ENCODE results near the gene FBP2. TPM values are rescaled to one million over a fixed set of nuclear protein-coding genes. Genes with fewer than 3 reads are reported as not detected.

The FBP2 gene
- total RNA-seq, 1 experiment from 2014 or later, result not detected

- POLR2A ChIA-PET, result no interaction called here
- BruUV-seq (replicated peaks), result no TSS peak
These were observed 17.5 kb downstream of the FBP2 start for GRCh38 chr9:94576131-94576530.

GRCh38 chr9:94568972-94569712 lies 24.5 kb downstream of the FBP2 start:
- BruUV-seq (replicated peaks), result no TSS peak
- no peaks in the 10 kb centered on the region for H3K36me3 Mint-ChIP-seq (ENCODE audit: insufficient read depth, unreplicated experiment)
- H3K4me3 Mint-ChIP-seq (ENCODE audit: unreplicated experiment), result no peak overlapping the region
- H3K9me3 Mint-ChIP-seq (ENCODE audit: unreplicated experiment), result no peaks in the 10 kb centered on the region
- H3K27me3 Mint-ChIP-seq (ENCODE audit: insufficient read depth, unreplicated experiment), result peaks cover 39% of the 10 kb centered on the region
- DNase-seq (ENCODE audit: unreplicated experiment), result no peak
- ChIA-PET CTCF (interaction anchor here (0.6 to 0.7 kb wide), 2 partner anchors 85 to 322 kb away, joined by 3 to 4 read pairs; no protein-coding TSS in a partner anchor), POLR2A (interaction anchor here (0.6 to 0.7 kb wide), 2 partner anchors 539 to 657 kb away, joined by 3 read pairs; no protein-coding TSS in a partner anchor)
- no peak for TF ChIP-seq CTCF (IDR thresholded peaks at IDR 0.05; ENCODE audit: unreplicated experiment)
- intact Hi-C loops (cut with micrococcal nuclease), result no loop called here
- H3K4me1 Mint-ChIP-seq (ENCODE audit: insufficient read depth, unreplicated experiment), result no peaks in the 10 kb centered on the region
- no peak overlapping the region for H3K27ac Mint-ChIP-seq (ENCODE audit: low read depth, unreplicated experiment)

More at GRCh38 chr9:94576131-94576530, 17.5 kb downstream of the FBP2 start:
- no peak overlapping the region for H3K4me3 Mint-ChIP-seq (ENCODE audit: unreplicated experiment)
- no peak overlapping the region for H3K27ac Mint-ChIP-seq (ENCODE audit: low read depth, unreplicated experiment)
- no peaks in the 10 kb centered on the region for H3K9me3 Mint-ChIP-seq (ENCODE audit: unreplicated experiment)
- intact Hi-C loops (cut with micrococcal nuclease), result no loop called here
- no peaks in the 10 kb centered on the region for H3K4me1 Mint-ChIP-seq (ENCODE audit: insufficient read depth, unreplicated experiment)
- TF ChIP-seq CTCF (IDR thresholded peaks at IDR 0.05; ENCODE audit: unreplicated experiment), result no peak
- CTCF ChIA-PET, result no interaction called here
- H3K27me3 Mint-ChIP-seq (ENCODE audit: insufficient read depth, unreplicated experiment), result peaks cover 38% of the 10 kb centered on the region
- H3K36me3 Mint-ChIP-seq (ENCODE audit: insufficient read depth, unreplicated experiment), result no peaks in the 10 kb centered on the region
- no peak for DNase-seq (ENCODE audit: unreplicated experiment)

GRCh38 chr9:94568250-94568889 lies 25.3 kb downstream of the FBP2 start:
- no peak for TF ChIP-seq CTCF (IDR thresholded peaks at IDR 0.05; ENCODE audit: unreplicated experiment)
- ChIA-PET POLR2A (interaction anchor here (0.7 kb wide), 1 partner anchor 656 kb away, joined by 3 read pairs; no protein-coding TSS in a partner anchor), CTCF (interaction anchor here (0.6 to 0.7 kb wide), 2 partner anchors 84 to 321 kb away, joined by 3 to 4 read pairs; no protein-coding TSS in a partner anchor)
- no peak for DNase-seq (ENCODE audit: unreplicated experiment)
- Mint-ChIP-seq H3K36me3 (ENCODE audit: insufficient read depth, unreplicated experiment) (no peaks in the 10 kb centered on the region), H3K27me3 (ENCODE audit: insufficient read depth, unreplicated experiment) (peaks cover 31% of the 10 kb centered on the region), H3K27ac (ENCODE audit: low read depth, unreplicated experiment) (no peak overlapping the region), H3K9me3 (ENCODE audit: unreplicated experiment) (no peaks in the 10 kb centered on the region), H3K4me1 (ENCODE audit: insufficient read depth, unreplicated experiment) (no peaks in the 10 kb centered on the region), H3K4me3 (ENCODE audit: unreplicated experiment) (no peak overlapping the region)
- intact Hi-C loops (cut with micrococcal nuclease), result no loop called here
- no TSS peak for BruUV-seq (replicated peaks)

- Mint-ChIP-seq H3K4me3 (ENCODE audit: unreplicated experiment) (no peak overlapping the region), H3K4me1 (ENCODE audit: insufficient read depth, unreplicated experiment) (no peaks in the 10 kb centered on the region), H3K27ac (ENCODE audit: low read depth, unreplicated experiment) (no peak overlapping the region), H3K36me3 (ENCODE audit: insufficient read depth, unreplicated experiment) (no peaks in the 10 kb centered on the region), H3K9me3 (ENCODE audit: unreplicated experiment) (no peaks in the 10 kb centered on the region), H3K27me3 (ENCODE audit: insufficient read depth, unreplicated experiment) (peaks cover 20% of the 10 kb centered on the region)
- CTCF ChIA-PET, result no interaction called here
- no TSS peak for BruUV-seq (replicated peaks)
- POLR2A ChIA-PET, result no interaction called here
- TF ChIP-seq CTCF (IDR thresholded peaks at IDR 0.05; ENCODE audit: unreplicated experiment), result no peak
- intact Hi-C loops (cut with micrococcal nuclease), result no loop called here
- no peak for DNase-seq (ENCODE audit: unreplicated experiment)
These were observed 26.4 kb downstream of the FBP2 start for GRCh38 chr9:94567271-94567670.

Data from MCF 10A (cell line).